ENCODE results near the gene DUSP16. TPM values are rescaled to one million over a fixed set of nuclear protein-coding genes. Genes with fewer than 3 reads are reported as not detected.

DUSP16 gene
- total and polyA plus RNA-seq, 2 of the 8 experiments (the other 6 are each of a cell fraction or from before 2014, with no cell fraction given): 31.6 to 55.9 TPM

- no peak for TF ChIP-seq NANOG (IDR thresholded peaks at IDR 0.05; ENCODE audit: insufficient read depth, low read depth, low read length, poor library complexity, severe bottlenecking)
- no peak for TF ChIP-seq TCF12 (IDR thresholded peaks at IDR 0.05; ENCODE audit: low read depth, low read length)
- no peak for TF ChIP-seq POLR2A (IDR thresholded peaks at IDR 0.05; ENCODE audit: control extremely low read depth in 1 of 2, low read depth in 2 of 2, low read length in 2 of 2)
- TF ChIP-seq SRF (IDR thresholded peaks at IDR 0.05; ENCODE audit: low read depth, low read length): no peak
- no peak for TF ChIP-seq SP4 (IDR thresholded peaks at IDR 0.05; ENCODE audit: low read length)
- TF ChIP-seq BACH1 (IDR thresholded peaks at IDR 0.05; ENCODE audit: low read length): no peak
Observed at GRCh38 chr12:12528361-12529270, 34.0 kb downstream of the DUSP16 start (continued).
